HepG2 (cell line): ENCODE measurements around the gene KCTD4. TPM values are rescaled to one million over a fixed set of nuclear protein-coding genes. Genes with fewer than 3 reads are reported as not detected.
A peak's percentile ranks its signal among the peaks of the same experiment; 100 is the strongest.

Experiments used
- ATAC-seq: fragments of 200-7000 bp; cut with Tn5 transposase; 3 replicates; pipeline ENCODE4 v1.9.1; 2020; ENCODE audit warnings: mild to moderate bottlenecking, moderate library complexity
- BruUV-seq: library from RNA; stranded (reverse); fragments of 400-500 nt; replicated peaks from 2 replicates; lab custom pipeline; 2021; lab: Mats Ljungman, UMichigan
- CTCF ChIA-PET: fragments of 300-600 bp; formaldehyde crosslinking; extraction: SDS; loops from one replicate; lab custom pipeline; 2021; ENCODE audit warnings: low total read pairs, inconsistent platforms, low intra/inter-chr PET ratio; lab: Yijun Ruan, JAX
- POLR2A ChIA-PET: fragments of 350-600 bp; sonication (Branson Sonifier 250); formaldehyde crosslinking; loops from one replicate; lab custom pipeline; 2020; ENCODE audit warnings: antibody characterized with exemption, inconsistent platforms; lab: Yijun Ruan, JAX
- DNase-seq: peaks from one replicate; pipeline ENCODE4 v3.0.0-alpha.2; 2015; ENCODE audit warnings: low spot score
- FAIRE-seq: peaks from 3 replicates; lab custom pipeline; 2011; peaks lifted over from hg19 to GRCh38; lab: Jason Lieb, UNC
- H2AFZ ChIP-seq: one replicate; pipeline ENCODE4 v1.6.1; 2011; ENCODE audit warnings: low read length, inconsistent platforms
- H3K27ac ChIP-seq: fragments of 300-600 bp; 3 replicates; pipeline ENCODE4 v1.8.0; 2011; ENCODE audit warnings: mixed run types, mild to moderate bottlenecking, mixed read lengths, low read length, inconsistent platforms; ENCODE audit not compliant: insufficient read depth; ENCODE audit errors: extremely low read length
- H3K27me3 ChIP-seq, 2 experiments: fragments of 200-600 bp in 1 of 2; 2 replicates in 1 of 2; 3 replicates in 1 of 2; pipeline versions ENCODE4 v1.6.0 to v1.8.0; 2011; ENCODE audit warnings: low read length in 2 of 2, mild to moderate bottlenecking in 2 of 2, moderate library complexity in 2 of 2, inconsistent platforms in 1 of 2; ENCODE audit not compliant: insufficient read depth in 2 of 2, control insufficient read depth in 1 of 2
- H3K36me3 ChIP-seq, 2 experiments: fragments of 200-600 bp in 1 of 2; replicated peaks in 1 of 2; 2 replicates in 1 of 2; 3 replicates in 1 of 2; pipeline versions ENCODE4 v1.5.1 to v1.8.0; 2011; ENCODE audit warnings: low read length in 2 of 2, inconsistent platforms in 1 of 2; ENCODE audit not compliant: insufficient read depth in 2 of 2, control insufficient read depth in 1 of 2
- H3K4me1 ChIP-seq: 2 replicates; pipeline ENCODE4 v1.5.1; 2012; ENCODE audit warnings: low read length, inconsistent platforms; ENCODE audit not compliant: insufficient read depth
- H3K4me2 ChIP-seq: 2 replicates; pipeline ENCODE4 v1.6.0; 2011; ENCODE audit warnings: low read depth, low read length, inconsistent platforms
- H3K4me3 ChIP-seq, 3 experiments: fragments of 200-600 bp in 1 of 3; sonication (generic), shearing (Covaris generic) in 1 of 3; replicated peaks in 1 of 3; 2 replicates each; pipeline ENCODE4 v1.5.1; 2011 to 2016; ENCODE audit warnings: low read length in 3 of 3, inconsistent platforms in 2 of 3, low read depth in 2 of 3, mild to moderate bottlenecking in 2 of 3, control low read depth in 1 of 3, mixed read lengths in 1 of 3; ENCODE audit not compliant: insufficient read depth in 1 of 3
- H3K79me2 ChIP-seq: one replicate; pipeline ENCODE4 v1.6.1; 2011; ENCODE audit warnings: low read length, inconsistent platforms; ENCODE audit not compliant: insufficient read depth
- H3K9ac ChIP-seq: 2 replicates; pipeline ENCODE4 v1.6.0; 2011; ENCODE audit warnings: mild to moderate bottlenecking, low read depth, low read length, inconsistent platforms; ENCODE audit not compliant: insufficient read depth
- H3K9me3 ChIP-seq: 2 replicates; pipeline ENCODE4 v1.5.1; 2012; ENCODE audit warnings: mild to moderate bottlenecking, low read length
- H4K20me1 ChIP-seq: 2 replicates; pipeline ENCODE4 v1.6.0; 2011; ENCODE audit warnings: inconsistent platforms, mild to moderate bottlenecking, low read length, moderate library complexity; ENCODE audit not compliant: insufficient read depth
- ARNTL ChIP-seq: sonication (generic); formaldehyde crosslinking; IDR thresholded peaks from 2 replicates; pipeline ENCODE4 v1.4.0; 2020; ENCODE audit warnings: mild to moderate bottlenecking, missing genetic modification reagents
- HNRNPK ChIP-seq: fragments of 200-400 bp; formaldehyde crosslinking; IDR thresholded peaks from 2 replicates; pipeline ENCODE4 v1.6.1; 2018; ENCODE audit warnings: low read length, low read depth, moderate library complexity, mild to moderate bottlenecking; ENCODE audit not compliant: poor library complexity, severe bottlenecking
- NRL ChIP-seq: sonication (generic); formaldehyde crosslinking; IDR thresholded peaks from 2 replicates; pipeline ENCODE4 v1.5.0; 2020; ENCODE audit warnings: missing genetic modification reagents, mild to moderate bottlenecking, moderate library complexity, borderline replicate concordance
- PHB2 ChIP-seq: fragments of 450-650 bp; IDR thresholded peaks from 2 replicates; pipeline ENCODE4 v1.6.1; 2018; ENCODE audit not compliant: partially characterized antibody
- SMARCC2 ChIP-seq: fragments of 450-650 bp; IDR thresholded peaks from 2 replicates; pipeline ENCODE4 v1.6.1; 2017; ENCODE audit warnings: antibody characterized with exemption, mild to moderate bottlenecking
- TBP ChIP-seq: sonication (generic); formaldehyde crosslinking; IDR thresholded peaks from 2 replicates; pipeline ENCODE4 v1.5.0; 2020; ENCODE audit warnings: missing genetic modification reagents
- ZNF780A ChIP-seq: sonication (generic); formaldehyde crosslinking; IDR thresholded peaks from 2 replicates; pipeline ENCODE4 v1.8.0; 2022; ENCODE audit warnings: mild to moderate bottlenecking, missing genetic modification reagents, moderate library complexity
- WGBS: methylation state at CpG from one replicate; pipeline ENCODE4 v1.1.6; 2017; ENCODE audit warnings: low lambda C conversion rate; 5-methylcytosine and 5-hydroxymethylcytosine counted together
- in situ Hi-C: cut with HindIII; loops from 2 replicates; pipeline ENCODE4 v1.10.0; 2017; ENCODE audit warnings: low pct_unique_long_range_greater_than_20kb; ENCODE audit not compliant: extremely low pct_ligation_motif_present
- intact Hi-C: fragments of 100-400 bp; cut with micrococcal nuclease; formaldehyde crosslinking; loops from one replicate; pipeline ENCODE4 v1.10.0; 2022; ENCODE audit not compliant: unreplicated experiment
- polyA plus RNA-seq, 8 experiments: library from polyadenylated mRNA; depleted of rRNA in 3 of 8; stranded (reverse) in 7 of 8; unstranded in 1 of 8; fragments of >200 nt; fragmentation: Illumina TruSeq in 4 of 8; extraction: Trizol in 4 of 8; gene quantifications; 2 replicates each; pipeline versions ENCODE4 v1.2.1 to v1.2.3, GENCODE V29; 2011 to 2016; ENCODE audit warnings: low read depth in 4 of 8, missing spikeins in 1 of 8, mixed read lengths in 1 of 8; ENCODE audit not compliant: insufficient read depth in 1 of 8
- total RNA-seq, 5 experiments: library from RNA; depleted of rRNA; stranded (reverse); fragments of >200 nt; fragmentation: Illumina TruSeq; extraction: Trizol; gene quantifications; 2 replicates each; pipeline ENCODE4 v1.2.3, GENCODE V29; 2016; ENCODE audit warnings: low read depth in 1 of 5
- TF ChIP-seq, protein P1 (sequence below): sonication (generic); formaldehyde crosslinking; IDR thresholded peaks from 2 replicates; pipeline ENCODE4 v1.8.0; 2022; ENCODE audit warnings: mild to moderate bottlenecking, missing genetic modification reagents; ENCODE audit not compliant: insufficient replicate concordance
- TF ChIP-seq, protein P2 (sequence below), 2 experiments: sonication (generic) in 1 of 2; formaldehyde crosslinking in 1 of 2; IDR thresholded peaks; 2 replicates each; pipeline versions ENCODE4 v1.6.1 to v1.9.0; 2014 to 2022; ENCODE audit warnings: antibody characterized with exemption in 1 of 2, borderline replicate concordance in 1 of 2, inconsistent platforms in 1 of 2, low read depth in 1 of 2, missing genetic modification reagents in 1 of 2

Gene KCTD4
- total and polyA plus RNA-seq, 2 of the 13 experiments (the other 11 are each of a cell fraction or from before 2014, with no cell fraction given) = not detected

DNA sequence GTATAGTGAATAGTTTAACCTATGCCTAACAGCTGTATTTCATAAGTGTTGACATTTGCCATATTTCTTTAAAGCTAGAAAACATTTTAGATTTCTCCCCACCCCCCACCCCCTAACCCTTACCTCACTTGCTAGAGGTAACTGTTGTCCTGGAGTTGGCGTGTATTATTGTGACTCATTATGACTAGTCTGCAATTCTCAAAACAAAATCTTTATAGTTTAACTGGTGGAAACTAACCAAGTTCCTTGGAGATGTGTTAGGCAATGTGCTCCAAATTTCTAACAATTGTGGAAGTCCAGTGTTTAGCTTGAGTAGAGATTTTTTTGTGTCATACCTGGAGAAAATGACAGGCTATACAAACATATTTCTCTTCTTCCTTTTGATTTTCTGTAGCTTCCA is 38.0 kb downstream of the KCTD4 start:
- ChIA-PET CTCF (no interaction called here), POLR2A (no interaction called here)
- H3K79me2 ChIP-seq = no peaks in the 10 kb centered on the region
- peak; percentile 25 for TF ChIP-seq HNRNPK
- TF ChIP-seq, protein P1, sequence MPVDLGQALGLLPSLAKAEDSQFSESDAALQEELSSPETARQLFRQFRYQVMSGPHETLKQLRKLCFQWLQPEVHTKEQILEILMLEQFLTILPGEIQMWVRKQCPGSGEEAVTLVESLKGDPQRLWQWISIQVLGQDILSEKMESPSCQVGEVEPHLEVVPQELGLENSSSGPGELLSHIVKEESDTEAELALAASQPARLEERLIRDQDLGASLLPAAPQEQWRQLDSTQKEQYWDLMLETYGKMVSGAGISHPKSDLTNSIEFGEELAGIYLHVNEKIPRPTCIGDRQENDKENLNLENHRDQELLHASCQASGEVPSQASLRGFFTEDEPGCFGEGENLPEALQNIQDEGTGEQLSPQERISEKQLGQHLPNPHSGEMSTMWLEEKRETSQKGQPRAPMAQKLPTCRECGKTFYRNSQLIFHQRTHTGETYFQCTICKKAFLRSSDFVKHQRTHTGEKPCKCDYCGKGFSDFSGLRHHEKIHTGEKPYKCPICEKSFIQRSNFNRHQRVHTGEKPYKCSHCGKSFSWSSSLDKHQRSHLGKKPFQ = no peak
- in situ Hi-C loops (no loop called here), intact Hi-C loops (no loop called here)
- H3K27ac ChIP-seq = no peak overlapping the region
- no TSS peak for BruUV-seq
- H2AFZ ChIP-seq = no peak overlapping the region
- no peaks in the 10 kb centered on the region for H3K4me1 ChIP-seq
- H3K36me3 ChIP-seq = peaks cover 1 to 2% of the 10 kb centered on the region in 2 experiments; a peak in 3 of 5 replicates
- H3K4me2 ChIP-seq = no peak overlapping the region
- H4K20me1 ChIP-seq = no peaks in the 10 kb centered on the region; the same call in 1 of the 2 replicates
- DNase-seq (no peak), ATAC-seq (no peak), FAIRE-seq (no peak)
- H3K4me3 ChIP-seq = no peak overlapping the region
- no peak overlapping the region for H3K9ac ChIP-seq
- no peaks in the 10 kb centered on the region for H3K27me3 ChIP-seq
- H3K9me3 ChIP-seq = no peaks in the 10 kb centered on the region
- 92% methylated on average over 1 of the region's 1 CpG for WGBS

DNA sequence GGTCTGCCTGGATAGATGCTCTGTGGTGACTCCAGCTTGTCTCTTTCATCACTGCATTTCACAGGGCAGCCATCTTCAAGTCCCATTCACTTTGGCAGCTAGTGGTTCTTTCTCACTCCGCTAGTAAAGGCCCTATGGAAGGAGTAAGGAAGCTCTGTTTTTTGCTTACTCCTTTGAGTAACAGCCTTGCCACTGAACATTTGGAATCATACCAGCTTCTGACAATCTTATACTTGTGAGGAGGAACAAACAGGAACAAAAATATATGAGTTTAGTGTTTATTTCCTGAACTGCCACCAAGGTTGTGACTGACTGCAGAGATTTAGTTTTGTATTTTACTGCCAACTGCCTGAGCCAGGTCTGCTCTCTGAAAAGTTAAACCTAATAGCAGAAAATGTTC is 38.7 kb downstream of the KCTD4 start:
- H3K4me2 ChIP-seq = no peak overlapping the region
- no TSS peak for BruUV-seq
- TF ChIP-seq PHB2 (no peak), ARNTL (CRISPR knock-in tag) (no peak), NRL (CRISPR knock-in tag) (no peak), SMARCC2 (no peak), TBP (CRISPR knock-in tag) (no peak), ZNF780A (CRISPR knock-in tag) (no peak)
- TF ChIP-seq, protein P2, sequence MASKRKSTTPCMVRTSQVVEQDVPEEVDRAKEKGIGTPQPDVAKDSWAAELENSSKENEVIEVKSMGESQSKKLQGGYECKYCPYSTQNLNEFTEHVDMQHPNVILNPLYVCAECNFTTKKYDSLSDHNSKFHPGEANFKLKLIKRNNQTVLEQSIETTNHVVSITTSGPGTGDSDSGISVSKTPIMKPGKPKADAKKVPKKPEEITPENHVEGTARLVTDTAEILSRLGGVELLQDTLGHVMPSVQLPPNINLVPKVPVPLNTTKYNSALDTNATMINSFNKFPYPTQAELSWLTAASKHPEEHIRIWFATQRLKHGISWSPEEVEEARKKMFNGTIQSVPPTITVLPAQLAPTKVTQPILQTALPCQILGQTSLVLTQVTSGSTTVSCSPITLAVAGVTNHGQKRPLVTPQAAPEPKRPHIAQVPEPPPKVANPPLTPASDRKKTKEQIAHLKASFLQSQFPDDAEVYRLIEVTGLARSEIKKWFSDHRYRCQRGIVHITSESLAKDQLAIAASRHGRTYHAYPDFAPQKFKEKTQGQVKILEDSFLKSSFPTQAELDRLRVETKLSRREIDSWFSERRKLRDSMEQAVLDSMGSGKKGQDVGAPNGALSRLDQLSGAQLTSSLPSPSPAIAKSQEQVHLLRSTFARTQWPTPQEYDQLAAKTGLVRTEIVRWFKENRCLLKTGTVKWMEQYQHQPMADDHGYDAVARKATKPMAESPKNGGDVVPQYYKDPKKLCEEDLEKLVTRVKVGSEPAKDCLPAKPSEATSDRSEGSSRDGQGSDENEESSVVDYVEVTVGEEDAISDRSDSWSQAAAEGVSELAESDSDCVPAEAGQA (IDR thresholded peaks at IDR 0.05; ENCODE audit: low read depth) = no peak
- TF ChIP-seq, protein P2 (CRISPR knock-in tag; IDR thresholded peaks at IDR 0.05; ENCODE audit: borderline replicate concordance) = no peak

More for the DNA sequence above, 38.7 kb downstream of the KCTD4 start:
- Histone ChIP-seq H4K20me1 (no peaks in the 10 kb centered on the region; the same call in 1 of the 2 replicates), H3K9me3 (no peaks in the 10 kb centered on the region), H2AFZ (no peak overlapping the region), H3K9ac (no peak overlapping the region), H3K4me1 (no peaks in the 10 kb centered on the region), H3K4me3 (no peak overlapping the region), H3K36me3 (peaks cover 1 to 2% of the 10 kb centered on the region in 2 experiments; a peak in 4 of 5 replicates), H3K79me2 (no peaks in the 10 kb centered on the region), H3K27ac (no peak overlapping the region), H3K27me3 (no peaks in the 10 kb centered on the region)
- in situ Hi-C loops = no loop called here
- no peak for ATAC-seq
- WGBS = 90% methylated on average over 1 of the region's 1 CpG
- DNase-seq = no peak
- ChIA-PET CTCF (no interaction called here), POLR2A (no interaction called here)
- FAIRE-seq = no peak
- intact Hi-C loops = no loop called here
